Activated CD8-positive, alpha-beta memory T cell treated with anti-CD3 and anti-CD28 coated beads for 48 hours (primary cell): ENCODE data around the gene ESM1.
"Not testable (repeated sequence)": the region's sequence is repeated elsewhere in the genome, so short reads cannot be mapped to it uniquely, and the experiment has no call there.

Experiments used
- DNase-seq, 3 experiments: peaks; one replicate each; pipeline ENCODE4 v3.0.0-alpha.2; 2020; ENCODE audit warnings: low read depth in 2 of 3, low spot score in 2 of 3

ESM1 gene

GRCh38 chr5:54985301-54986268, at the start of gene ESM1:
Gene ESM1 (minus strand): TSS chr5:54985593. CDS start chr5:54985517, 76 bp downstream.
- no peak for DNase-seq

GRCh38 chr5:55033568-55033967, 48.2 kb upstream of the ESM1 start:
- no peak for DNase-seq

GRCh38 chr5:55031492-55031891, 46.1 kb upstream of the ESM1 start:
- DNase-seq: no peak

GRCh38 chr5:55030676-55031369, 45.4 kb upstream of the ESM1 start:
- DNase-seq: no peak

- no peak for DNase-seq
These were observed 44.8 kb upstream of the ESM1 start for GRCh38 chr5:55030220-55030619.

GRCh38 chr5:55027595-55027994, 42.2 kb upstream of the ESM1 start:
- no peak for DNase-seq

GRCh38 chr5:55022450-55022849, 37.1 kb upstream of the ESM1 start:
- DNase-seq: no peak

GRCh38 chr5:55021821-55022220, 36.4 kb upstream of the ESM1 start:
- DNase-seq: no peak

- DNase-seq: no peak
These were observed 36.0 kb upstream of the ESM1 start for GRCh38 chr5:55021410-55021809.

GRCh38 chr5:55010149-55010548, 24.8 kb upstream of the ESM1 start:
- DNase-seq: not testable (repeated sequence)

- no peak for DNase-seq
These were observed 19.3 kb upstream of the ESM1 start for GRCh38 chr5:55004729-55005128.

GRCh38 chr5:55003432-55004065, 18.2 kb upstream of the ESM1 start:
- no peak for DNase-seq

GRCh38 chr5:55002166-55002565, 16.8 kb upstream of the ESM1 start:
- not testable (repeated sequence) for DNase-seq

- DNase-seq: no peak
These were observed 11.7 kb upstream of the ESM1 start for GRCh38 chr5:54997081-54997480.

GRCh38 chr5:54996466-54996865, 11.1 kb upstream of the ESM1 start:
- DNase-seq: no peak

GRCh38 chr5:54995168-54995567, 9.8 kb upstream of the ESM1 start:
- DNase-seq: no peak

- DNase-seq: no peak
These were observed 9.2 kb upstream of the ESM1 start for GRCh38 chr5:54994628-54995027.

- no peak for DNase-seq
These were observed 7.9 kb upstream of the ESM1 start for GRCh38 chr5:54993318-54993717.

- no peak for DNase-seq
These were observed 6.0 kb upstream of the ESM1 start for GRCh38 chr5:54991416-54991815.

- no peak for DNase-seq
These were observed 5.5 kb upstream of the ESM1 start for GRCh38 chr5:54990841-54991258.

- no peak for DNase-seq
These were observed 3.4 kb upstream of the ESM1 start for GRCh38 chr5:54988817-54989216.

GRCh38 chr5:54988218-54988617, 2.8 kb upstream of the ESM1 start:
- no peak for DNase-seq
